GM04504 (cell line): ENCODE data around the gene FAM228B.

Experiments used
- DNase-seq: peaks from one replicate; pipeline ENCODE4 v3.0.0-alpha.2; 2012; ENCODE audit warnings: low read depth

FAM228B gene

GRCh38 chr2:24204505-24204904 lies 81.2 kb downstream of the FAM228B start:
- no peak for DNase-seq

- DNase-seq = no peak
Observed at GRCh38 chr2:24205131-24205530, 81.9 kb downstream of the FAM228B start.

GRCh38 chr2:24206242-24206641 lies 83.0 kb downstream of the FAM228B start:
- DNase-seq = no peak

- DNase-seq = no peak
Observed at GRCh38 chr2:24206714-24207113, 83.4 kb downstream of the FAM228B start.

GRCh38 chr2:24207359-24207758 lies 84.1 kb downstream of the FAM228B start:
- DNase-seq = no peak

- no peak for DNase-seq
Observed at GRCh38 chr2:24208490-24208889, 85.2 kb downstream of the FAM228B start.

- DNase-seq = no peak
Observed at GRCh38 chr2:24209389-24210105, 86.3 kb downstream of the FAM228B start.

- no peak for DNase-seq
Observed at GRCh38 chr2:24210106-24210455, 86.8 kb downstream of the FAM228B start.

GRCh38 chr2:24210723-24211122 lies 87.5 kb downstream of the FAM228B start:
- DNase-seq = no peak

- DNase-seq = no peak
Observed at GRCh38 chr2:24211408-24211807, 88.1 kb downstream of the FAM228B start.

GRCh38 chr2:24214880-24215279 lies 91.6 kb downstream of the FAM228B start:
- no peak for DNase-seq
